22Rv1 (cell line): Measurements from ENCODE around the gene SLC22A7.

Experiments
- CTCF ChIP-seq: fragments of 450-650 bp; IDR thresholded peaks from 2 replicates; pipeline ENCODE4 v1.5.1; 2017; ENCODE audit warnings: mild to moderate bottlenecking
- ZFX ChIP-seq: fragments of 450-650 bp; IDR thresholded peaks from 2 replicates; pipeline ENCODE4 v1.6.1; 2017; ENCODE audit warnings: antibody characterized with exemption, borderline replicate concordance

GRCh38 chr6:43276577-43277305, 21.3 kb upstream of the SLC22A7 start:
- TF ChIP-seq CTCF = no peak
- no peak for TF ChIP-seq ZFX
